ENCODE measurements around the gene FBXL16.

The FBXL16 gene

GRCh38 chr16:643050-643368 is 62.6 kb downstream of the FBXL16 start:
- H3K18ac ChIP-seq (ENCODE audit: low read depth in 1 of 2, low read length in 2 of 2) = peak overlapping the region in 1 of 2 experiments; percentile 80
- H4K91ac ChIP-seq (ENCODE audit: low read length) = no peak overlapping the region
- H3K36me3 ChIP-seq (ENCODE audit: control insufficient read depth in 1 of 2, insufficient read depth in 2 of 2, low read depth in 1 of 2, low read length in 2 of 2) = peaks cover 0 to 27% of the 10 kb centered on the region in 2 experiments
- DNase-seq = no peak
- WGBS = 91% methylated on average over 11 of the region's 13 CpGs
- H2BK120ac ChIP-seq (ENCODE audit: low read depth, low read length) = no peak overlapping the region
- no peaks in the 10 kb centered on the region for H3K27me3 ChIP-seq (ENCODE audit: control insufficient read depth in 1 of 2, insufficient read depth in 1 of 2, low read length in 2 of 2)
- H2BK12ac ChIP-seq (ENCODE audit: low read length in 2 of 2) = no peak overlapping the region
- H3K9me3 ChIP-seq (ENCODE audit: control insufficient read depth, low read length) = no peaks in the 10 kb centered on the region
- peaks cover 53% of the 10 kb centered on the region for H3K4me1 ChIP-seq (ENCODE audit: control insufficient read depth, insufficient read depth, low read depth, low read length)
- no peak overlapping the region for H3K14ac ChIP-seq (ENCODE audit: low read length in 2 of 2)
- no peak overlapping the region for H3K23ac ChIP-seq (ENCODE audit: low read length in 2 of 2)
- no peak overlapping the region for H2BK15ac ChIP-seq (ENCODE audit: low read depth, poor library complexity, severe bottlenecking)
- peak overlapping the region in 1 of 2 experiments; percentile 54 for H3K4ac ChIP-seq (ENCODE audit: low read depth in 1 of 2, low read length in 2 of 2)
- peak overlapping the region; percentile 99 for H3K4me2 ChIP-seq (ENCODE audit: low read length, poor library complexity, severe bottlenecking)
- H2AFZ ChIP-seq (ENCODE audit: low read depth, low read length) = no peak overlapping the region
- H2BK5ac ChIP-seq (ENCODE audit: low read depth, low read length, poor library complexity, severe bottlenecking) = no peak overlapping the region
- peak overlapping the region in 1 of 2 experiments; percentile 83 for H3K4me3 ChIP-seq (ENCODE audit: insufficient read depth in 1 of 2, low read depth in 1 of 2, low read length in 2 of 2)
- peak overlapping the region; percentile 89 for H3K9ac ChIP-seq (ENCODE audit: low read length)
- H3K27ac ChIP-seq (ENCODE audit: low read length, poor library complexity, severe bottlenecking) = no peak overlapping the region
- H3K79me1 ChIP-seq (replicated peaks; ENCODE audit: low read length, poor library complexity, severe bottlenecking) = peaks cover 34% of the 10 kb centered on the region
- no peak overlapping the region for H2AK5ac ChIP-seq (ENCODE audit: low read length, severe bottlenecking)
- no peak overlapping the region for H4K8ac ChIP-seq (ENCODE audit: low read length)
